Endothelial cell (in vitro differentiated cells): ENCODE measurements around the gene EIF2S1. TPM values are rescaled to one million over a fixed set of nuclear protein-coding genes. Genes with fewer than 3 reads are reported as not detected.

Experiments used
- DNase-seq: peaks from one replicate; pipeline ENCODE4 v3.0.0; 2021; ENCODE audit warnings: low spot score
- H3K27ac Mint-ChIP-seq: one replicate; pipeline ENCODE4 v1.8.0; 2021; ENCODE audit warnings: mixed read lengths, inconsistent platforms; ENCODE audit not compliant: unreplicated experiment
- H3K27me3 Mint-ChIP-seq: one replicate; pipeline ENCODE4 v1.8.0; 2021; ENCODE audit warnings: mild to moderate bottlenecking, moderate library complexity, mixed read lengths, inconsistent platforms; ENCODE audit not compliant: unreplicated experiment
- H3K36me3 Mint-ChIP-seq: one replicate; pipeline ENCODE4 v1.8.0; 2021; ENCODE audit warnings: mild to moderate bottlenecking, low read depth, mixed read lengths, inconsistent platforms; ENCODE audit not compliant: unreplicated experiment
- H3K4me1 Mint-ChIP-seq: one replicate; pipeline ENCODE4 v1.8.0; 2021; ENCODE audit warnings: mild to moderate bottlenecking, mixed read lengths, inconsistent platforms; ENCODE audit not compliant: unreplicated experiment
- H3K4me3 Mint-ChIP-seq: one replicate; pipeline ENCODE4 v1.8.0; 2021; ENCODE audit warnings: mild to moderate bottlenecking, mixed read lengths, inconsistent platforms; ENCODE audit not compliant: unreplicated experiment
- H3K9me3 Mint-ChIP-seq: one replicate; pipeline ENCODE4 v1.8.0; 2021; ENCODE audit warnings: mixed read lengths, inconsistent platforms; ENCODE audit not compliant: unreplicated experiment
- long read RNA-seq: library from polyadenylated mRNA; unstranded; transcript quantifications from one replicate; pipeline ENCODE4 v2.0.0, GENCODE V29; 2020; ENCODE audit not compliant: unreplicated experiment
- total RNA-seq: library from RNA; stranded (reverse); fragmentation: NEBNext Ultra II Directional; extraction: Animal tissue kit (Norgen Biotek cat#: 25700); gene quantifications from one replicate; pipeline ENCODE4 v1.2.1, GENCODE V29; 2021; ENCODE audit not compliant: unreplicated experiment
- TF ChIP-seq, protein P1 (sequence below): fragments of 200-600 bp; sonication (generic); IDR thresholded peaks from one replicate; pipeline ENCODE4 v1.5.0; 2021; ENCODE audit warnings: antibody characterized with exemption; ENCODE audit not compliant: unreplicated experiment

EIF2S1 gene
- 74.2 TPM for total RNA-seq
- long read RNA-seq, full-length matches to known transcripts = 60 of 63 reads
- long read RNA-seq, partial matches to known transcripts = 0 of 63 reads
- long read RNA-seq, other reads (novel, unspliced or antisense) = 3 of 63 reads

- peaks cover 34% of the 10 kb centered on the region for H3K4me1 Mint-ChIP-seq
- H3K4me3 Mint-ChIP-seq = peak within 1 kb of the TSS; percentile 98
- H3K27me3 Mint-ChIP-seq = peaks cover 6% of the 10 kb centered on the region
- TF ChIP-seq, protein P1, sequence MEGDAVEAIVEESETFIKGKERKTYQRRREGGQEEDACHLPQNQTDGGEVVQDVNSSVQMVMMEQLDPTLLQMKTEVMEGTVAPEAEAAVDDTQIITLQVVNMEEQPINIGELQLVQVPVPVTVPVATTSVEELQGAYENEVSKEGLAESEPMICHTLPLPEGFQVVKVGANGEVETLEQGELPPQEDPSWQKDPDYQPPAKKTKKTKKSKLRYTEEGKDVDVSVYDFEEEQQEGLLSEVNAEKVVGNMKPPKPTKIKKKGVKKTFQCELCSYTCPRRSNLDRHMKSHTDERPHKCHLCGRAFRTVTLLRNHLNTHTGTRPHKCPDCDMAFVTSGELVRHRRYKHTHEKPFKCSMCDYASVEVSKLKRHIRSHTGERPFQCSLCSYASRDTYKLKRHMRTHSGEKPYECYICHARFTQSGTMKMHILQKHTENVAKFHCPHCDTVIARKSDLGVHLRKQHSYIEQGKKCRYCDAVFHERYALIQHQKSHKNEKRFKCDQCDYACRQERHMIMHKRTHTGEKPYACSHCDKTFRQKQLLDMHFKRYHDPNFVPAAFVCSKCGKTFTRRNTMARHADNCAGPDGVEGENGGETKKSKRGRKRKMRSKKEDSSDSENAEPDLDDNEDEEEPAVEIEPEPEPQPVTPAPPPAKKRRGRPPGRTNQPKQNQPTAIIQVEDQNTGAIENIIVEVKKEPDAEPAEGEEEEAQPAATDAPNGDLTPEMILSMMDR = peak; percentile 73
- no peaks in the 10 kb centered on the region for H3K36me3 Mint-ChIP-seq
- no peaks in the 10 kb centered on the region for H3K9me3 Mint-ChIP-seq
- H3K27ac Mint-ChIP-seq = peak within 1 kb of the TSS; percentile 98
- peak; percentile 98 for DNase-seq
Measured at GRCh38 chr14:67359775-67360469, at the start of gene EIF2S1, which contains the start of gene ATP6V1D. Gene EIF2S1 (plus strand): TSS chr14:67360328. CDS start chr14:67364768, 4,440 bp downstream. Gene ATP6V1D (minus strand): TSS chr14:67359804. CDS start chr14:67359698, 106 bp downstream.

GRCh38 chr14:67311868-67312267 is 48.3 kb upstream of the EIF2S1 start:
- Mint-ChIP-seq H3K4me1 (peaks cover 5% of the 10 kb centered on the region), H3K36me3 (no peaks in the 10 kb centered on the region), H3K9me3 (no peaks in the 10 kb centered on the region), H3K4me3 (no peak overlapping the region), H3K27me3 (peaks cover 1% of the 10 kb centered on the region), H3K27ac (no peak overlapping the region)
- DNase-seq = no peak
- TF ChIP-seq, protein P1 = no peak

- H3K27ac Mint-ChIP-seq = no peak overlapping the region
- H3K27me3 Mint-ChIP-seq = peaks cover 1% of the 10 kb centered on the region
- no peaks in the 10 kb centered on the region for H3K4me1 Mint-ChIP-seq
- TF ChIP-seq, protein P1 = no peak
- no peaks in the 10 kb centered on the region for H3K9me3 Mint-ChIP-seq
- H3K4me3 Mint-ChIP-seq = no peak overlapping the region
- DNase-seq = no peak
- H3K36me3 Mint-ChIP-seq = no peaks in the 10 kb centered on the region
Measured at GRCh38 chr14:67313153-67313552, 47.0 kb upstream of the EIF2S1 start.

- H3K27me3 Mint-ChIP-seq = peaks cover 2% of the 10 kb centered on the region
- peaks cover 3% of the 10 kb centered on the region for H3K36me3 Mint-ChIP-seq
Measured at GRCh38 chr14:67317822-67318221, 42.3 kb upstream of the EIF2S1 start.

More at GRCh38 chr14:67317822-67318221, 42.3 kb upstream of the EIF2S1 start:
- no peak for DNase-seq
- TF ChIP-seq, protein P1 = no peak
- Mint-ChIP-seq H3K9me3 (no peaks in the 10 kb centered on the region), H3K4me3 (no peak overlapping the region), H3K4me1 (no peaks in the 10 kb centered on the region), H3K27ac (no peak overlapping the region)
